GM18867 (cell line): ENCODE results near the gene ROR1.

Source experiments
- ATAC-seq: cut with Tn5 transposase; IDR thresholded peaks from one replicate; pipeline ENCODE4 v1.9.1; 2021; ENCODE audit warnings: mild to moderate bottlenecking, moderate library complexity; ENCODE audit not compliant: unreplicated experiment

ROR1 gene

GRCh38 chr1:63849149-63849548 lies 75.3 kb downstream of the ROR1 start:
- no peak for ATAC-seq

- no peak for ATAC-seq
Measured at GRCh38 chr1:63854091-63854490, 80.3 kb downstream of the ROR1 start.

- ATAC-seq: no peak
Measured at GRCh38 chr1:63855942-63856341, 82.1 kb downstream of the ROR1 start.

- no peak for ATAC-seq
Measured at GRCh38 chr1:63856924-63857323, 83.1 kb downstream of the ROR1 start.

GRCh38 chr1:63857478-63857877 lies 83.7 kb downstream of the ROR1 start:
- ATAC-seq: no peak

GRCh38 chr1:63858153-63858552 lies 84.3 kb downstream of the ROR1 start:
- ATAC-seq: no peak

- no peak for ATAC-seq
Measured at GRCh38 chr1:63859480-63860275, 85.9 kb downstream of the ROR1 start.

GRCh38 chr1:63861052-63861691 lies 87.4 kb downstream of the ROR1 start:
- no peak for ATAC-seq

GRCh38 chr1:63863145-63863544 lies 89.3 kb downstream of the ROR1 start:
- no peak for ATAC-seq

GRCh38 chr1:63864224-63864641 lies 90.4 kb downstream of the ROR1 start:
- no peak for ATAC-seq

GRCh38 chr1:63865561-63865960 lies 91.7 kb downstream of the ROR1 start:
- ATAC-seq: no peak

- no peak for ATAC-seq
Measured at GRCh38 chr1:63866084-63866483, 92.3 kb downstream of the ROR1 start.

GRCh38 chr1:63867429-63868176 lies 93.8 kb downstream of the ROR1 start:
- ATAC-seq: no peak

- ATAC-seq: no peak
Measured at GRCh38 chr1:63868268-63868781, 94.5 kb downstream of the ROR1 start.

GRCh38 chr1:63870152-63870551 lies 96.3 kb downstream of the ROR1 start:
- ATAC-seq: no peak

- ATAC-seq: no peak
Measured at GRCh38 chr1:63871463-63871862, 97.6 kb downstream of the ROR1 start.

GRCh38 chr1:63873751-63874150 lies 99.9 kb downstream of the ROR1 start:
- no peak for ATAC-seq

- no peak for ATAC-seq
Measured at GRCh38 chr1:63874278-63874880, 100.6 kb downstream of the ROR1 start.

GRCh38 chr1:63875636-63876035 lies 101.8 kb downstream of the ROR1 start:
- no peak for ATAC-seq

GRCh38 chr1:63877021-63877767 lies 103.4 kb downstream of the ROR1 start:
- no peak for ATAC-seq
